CD4-positive, alpha-beta T cell treated with Interleukin-4 for 1 hour (primary cell): ENCODE data around the gene DZIP1L.

Experiments used
- DNase-seq, 2 donors: peaks; one replicate each; pipeline ENCODE4 v3.0.0-alpha.2; 2020 to 2022

The DZIP1L gene

GRCh38 chr3:138068046-138068445 is 47.4 kb downstream of the DZIP1L start:
- no peak for DNase-seq

- no peak for DNase-seq
Measured at GRCh38 chr3:138066972-138067371, 48.4 kb downstream of the DZIP1L start.

- no peak for DNase-seq
Measured at GRCh38 chr3:138066383-138066782, 49.0 kb downstream of the DZIP1L start.

- DNase-seq: no peak
Measured at GRCh38 chr3:138065949-138066348, 49.5 kb downstream of the DZIP1L start.

GRCh38 chr3:138063416-138063815 is 52.0 kb downstream of the DZIP1L start:
- DNase-seq: no peak

GRCh38 chr3:138062626-138063025 is 52.8 kb downstream of the DZIP1L start:
- DNase-seq: no peak

- DNase-seq: no peak
Measured at GRCh38 chr3:138062037-138062436, 53.4 kb downstream of the DZIP1L start.

GRCh38 chr3:138060792-138061191 is 54.6 kb downstream of the DZIP1L start:
- DNase-seq: no peak

GRCh38 chr3:138059261-138059660 is 56.1 kb downstream of the DZIP1L start:
- DNase-seq: no peak

- no peak for DNase-seq
Measured at GRCh38 chr3:138057384-138057783, 58.0 kb downstream of the DZIP1L start.

- DNase-seq: no peak
Measured at GRCh38 chr3:138054057-138054456, 61.4 kb downstream of the DZIP1L start.

- no peak for DNase-seq
Measured at GRCh38 chr3:138051947-138052802, 63.2 kb downstream of the DZIP1L start.

GRCh38 chr3:138049157-138049919 is 66.1 kb downstream of the DZIP1L start:
- no peak for DNase-seq

GRCh38 chr3:138047596-138048158 is 67.7 kb downstream of the DZIP1L start:
- no peak for DNase-seq

GRCh38 chr3:138046955-138047354 is 68.5 kb downstream of the DZIP1L start:
- DNase-seq: no peak

- no peak for DNase-seq
Measured at GRCh38 chr3:138046085-138046484, 69.3 kb downstream of the DZIP1L start.

- DNase-seq: no peak
Measured at GRCh38 chr3:138043266-138044029, 72.0 kb downstream of the DZIP1L start.

- no peak for DNase-seq
Measured at GRCh38 chr3:138042043-138042442, 73.4 kb downstream of the DZIP1L start.

- DNase-seq: no peak
Measured at GRCh38 chr3:138038725-138039462, 76.5 kb downstream of the DZIP1L start.

GRCh38 chr3:138036572-138036971 is 78.8 kb downstream of the DZIP1L start:
- no peak for DNase-seq

GRCh38 chr3:138034918-138035317 is 80.5 kb downstream of the DZIP1L start:
- DNase-seq: no peak

- DNase-seq: no peak
Measured at GRCh38 chr3:138033202-138033691, 82.2 kb downstream of the DZIP1L start.
